Muscle of arm (tissue), 12 donors: ENCODE data around the gene SIRT6. TPM values are rescaled to one million over a fixed set of nuclear protein-coding genes. Genes with fewer than 3 reads are reported as not detected.
"Not testable (repeated sequence)": the region's sequence is repeated elsewhere in the genome, so short reads cannot be mapped to it uniquely, and the experiment has no call there.

ENCODE experiments used
- DNase-seq: peaks from one replicate; pipeline ENCODE4 v3.0.0-alpha.2; 2013
- polyA plus RNA-seq, 12 donors: library from polyadenylated mRNA; unstranded; fragments of 120-200 nt; gene quantifications; one replicate each; pipeline ENCODE4 v1.2.1, GENCODE V29; 2013; ENCODE audit not compliant: insufficient read length in 12 of 12

Gene SIRT6
- polyA plus RNA-seq, 12 donors = 7.1 to 22.9 (median 10.4) TPM; not detected in 1

DNA sequence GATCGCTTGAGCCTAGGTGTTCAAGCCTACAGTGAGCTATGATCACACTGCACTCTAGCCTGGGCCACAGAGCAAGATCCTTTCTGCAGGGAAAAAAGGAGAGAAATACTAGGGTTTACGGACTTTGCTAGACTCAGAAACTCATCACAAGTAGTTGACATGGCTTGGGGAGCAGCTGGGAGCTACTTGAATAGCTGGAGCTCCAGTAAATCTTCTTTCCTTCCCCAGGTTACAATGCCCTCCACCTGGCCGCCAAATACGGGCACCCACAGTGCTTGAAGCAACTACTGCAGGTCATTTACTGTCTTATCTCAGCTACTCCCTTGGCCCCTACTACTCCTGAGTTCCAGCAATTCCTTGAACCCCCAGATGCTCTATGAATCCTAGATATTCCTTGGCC is 19.4 kb upstream of the SIRT6 start:
- DNase-seq = no peak

DNA sequence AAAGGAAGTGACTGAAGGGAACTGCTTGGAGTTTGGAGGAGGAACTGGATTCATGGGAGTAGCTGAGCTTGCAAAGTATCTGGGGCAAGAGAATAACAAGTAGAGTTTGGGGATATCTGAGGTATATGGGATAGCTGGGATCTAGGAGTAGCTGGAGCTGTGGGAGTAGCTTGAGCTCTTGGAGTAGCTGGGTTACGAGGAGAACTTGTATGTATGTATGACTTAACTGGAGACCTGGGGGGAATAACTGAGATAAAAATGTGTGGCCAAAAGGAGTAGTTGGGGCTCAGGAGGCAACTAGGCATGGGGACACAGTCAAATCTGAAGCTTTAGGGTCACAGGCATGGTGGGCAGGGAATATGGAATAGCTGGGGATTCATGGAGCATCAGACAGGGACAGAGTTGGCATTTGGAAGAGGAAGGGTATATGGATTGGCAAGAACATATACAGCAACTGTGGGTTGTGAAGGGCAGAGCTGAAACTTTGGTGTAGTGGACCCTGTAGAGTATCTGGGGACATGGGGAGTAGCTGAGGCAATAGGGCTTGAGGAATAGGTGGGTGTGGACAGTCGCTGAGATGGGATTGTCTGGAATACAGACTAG is 18.7 kb upstream of the SIRT6 start:
- no peak for DNase-seq

- DNase-seq = no peak
Observed at GRCh38 chr19:4199699-4200293, 17.4 kb upstream of the SIRT6 start.

GRCh38 chr19:4198467-4199126 is 16.2 kb upstream of the SIRT6 start:
- DNase-seq = no peak

DNA sequence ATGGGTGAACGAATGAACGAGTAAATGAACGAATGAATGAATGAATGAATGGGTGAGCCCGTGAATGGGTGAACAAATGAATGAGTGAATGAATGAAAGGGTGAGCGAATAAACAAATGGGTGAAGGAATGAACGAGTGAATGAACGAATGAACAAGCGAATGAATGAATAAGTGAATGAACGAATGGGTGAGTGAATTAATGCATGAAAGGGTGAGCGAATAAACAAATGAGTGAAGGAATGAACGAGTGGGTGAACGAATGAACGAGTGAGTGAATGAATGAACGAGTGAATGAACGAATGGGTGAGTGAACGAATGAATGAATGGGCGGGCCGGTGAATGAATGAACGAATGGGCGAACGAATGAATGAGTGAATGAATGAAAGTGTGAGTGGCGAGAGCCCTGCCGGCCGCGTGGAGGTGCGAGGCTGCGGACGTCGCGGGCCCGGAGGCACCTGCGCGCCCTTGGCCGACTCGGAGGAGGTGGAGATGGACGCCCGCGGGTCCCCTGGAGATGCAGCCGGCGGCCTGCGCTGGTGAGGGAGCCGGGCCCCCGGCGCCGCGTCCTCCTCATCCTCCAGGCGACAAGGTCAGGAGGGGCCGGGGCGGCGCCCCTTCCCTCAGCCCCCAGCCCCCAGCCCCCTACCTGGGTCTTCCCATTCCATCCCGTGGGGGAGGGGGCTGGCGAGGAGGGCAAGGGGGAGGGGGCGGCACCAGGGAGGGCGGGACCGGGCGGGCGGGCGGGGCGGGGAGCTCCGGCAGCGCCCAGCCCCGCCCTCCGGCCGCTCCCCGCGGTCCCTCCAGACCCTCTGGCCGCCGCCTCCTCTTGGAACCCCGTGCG is 15.5 kb upstream of the SIRT6 start:
- no peak for DNase-seq

GRCh38 chr19:4197228-4197624 is 14.9 kb upstream of the SIRT6 start:
- DNase-seq = no peak

DNA sequence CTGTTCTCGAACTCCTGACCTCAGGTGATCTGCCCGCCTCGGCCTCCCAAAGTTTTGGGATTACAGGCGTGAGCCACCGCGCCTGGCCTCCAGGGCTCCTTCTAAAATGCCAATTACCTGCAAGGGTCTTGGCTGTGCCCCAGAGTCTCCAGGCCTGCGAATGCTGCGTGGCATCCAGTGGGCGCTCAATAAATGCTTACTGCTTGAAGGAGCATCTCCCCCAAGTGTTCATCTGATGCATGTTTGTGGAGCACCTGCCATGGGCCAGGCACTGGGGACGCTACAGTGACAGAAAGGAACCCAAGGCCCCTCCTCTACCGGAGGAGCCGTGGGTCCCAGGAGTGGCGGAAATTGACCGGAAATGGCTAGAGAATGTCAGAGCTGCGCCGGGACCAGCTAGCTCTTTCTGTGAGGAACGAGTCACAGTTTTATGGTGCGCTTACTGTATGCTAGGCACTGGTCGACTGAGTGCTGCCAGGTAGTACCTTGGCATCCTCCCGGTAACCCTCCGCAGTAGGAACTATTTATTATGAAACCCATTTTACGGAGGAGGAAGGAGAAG is 14.3 kb upstream of the SIRT6 start:
- DNase-seq = no peak

- DNase-seq = no peak
Observed at GRCh38 chr19:4196009-4196408, 13.6 kb upstream of the SIRT6 start.

DNA sequence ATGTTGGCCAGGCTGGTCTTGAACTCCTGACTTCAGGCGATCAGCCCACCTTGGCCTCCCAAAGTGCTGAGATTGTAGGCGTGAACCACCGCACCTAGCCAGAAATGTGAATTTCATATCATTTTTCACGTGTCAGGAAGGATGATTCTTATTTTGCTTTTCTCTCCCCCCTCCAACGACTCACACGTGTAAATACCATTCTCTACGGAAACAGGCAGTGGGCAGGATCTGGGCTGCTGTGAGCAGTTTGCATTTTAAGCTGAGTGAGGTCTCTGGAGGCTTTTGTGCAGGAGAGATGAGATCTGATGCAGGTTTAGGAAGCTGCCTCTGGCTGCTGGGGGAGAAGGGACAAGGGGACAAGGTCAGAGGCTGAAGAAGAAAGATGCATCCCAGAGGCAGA is 12.0 kb upstream of the SIRT6 start:
- no peak for DNase-seq

DNA sequence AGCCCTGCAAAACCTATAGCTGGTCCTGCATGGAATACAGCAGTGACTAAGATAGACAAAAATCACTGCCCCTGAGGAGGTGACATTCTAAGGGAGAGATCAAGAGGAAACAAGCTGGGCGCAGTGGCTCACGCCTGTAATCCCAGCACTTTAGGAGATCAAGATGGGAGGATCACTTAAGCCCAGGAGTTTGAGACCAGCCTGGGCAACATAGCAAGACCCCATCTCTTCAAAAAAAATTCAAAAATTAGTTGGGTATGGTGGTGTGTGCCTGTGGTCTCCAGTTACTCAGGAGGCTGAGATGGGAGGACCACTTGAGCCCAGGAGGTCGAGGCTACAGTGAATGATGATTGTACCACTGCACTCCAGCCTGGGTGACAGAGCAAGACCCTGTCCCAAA is 10.2 kb upstream of the SIRT6 start:
- DNase-seq = not testable (repeated sequence)

GRCh38 chr19:4189641-4190040 is 7.3 kb upstream of the SIRT6 start:
- DNase-seq = no peak

GRCh38 chr19:4187313-4188122 is 5.2 kb upstream of the SIRT6 start:
- no peak for DNase-seq

GRCh38 chr19:4186087-4186993 is 4.0 kb upstream of the SIRT6 start:
- peak; percentile 28 for DNase-seq

DNA sequence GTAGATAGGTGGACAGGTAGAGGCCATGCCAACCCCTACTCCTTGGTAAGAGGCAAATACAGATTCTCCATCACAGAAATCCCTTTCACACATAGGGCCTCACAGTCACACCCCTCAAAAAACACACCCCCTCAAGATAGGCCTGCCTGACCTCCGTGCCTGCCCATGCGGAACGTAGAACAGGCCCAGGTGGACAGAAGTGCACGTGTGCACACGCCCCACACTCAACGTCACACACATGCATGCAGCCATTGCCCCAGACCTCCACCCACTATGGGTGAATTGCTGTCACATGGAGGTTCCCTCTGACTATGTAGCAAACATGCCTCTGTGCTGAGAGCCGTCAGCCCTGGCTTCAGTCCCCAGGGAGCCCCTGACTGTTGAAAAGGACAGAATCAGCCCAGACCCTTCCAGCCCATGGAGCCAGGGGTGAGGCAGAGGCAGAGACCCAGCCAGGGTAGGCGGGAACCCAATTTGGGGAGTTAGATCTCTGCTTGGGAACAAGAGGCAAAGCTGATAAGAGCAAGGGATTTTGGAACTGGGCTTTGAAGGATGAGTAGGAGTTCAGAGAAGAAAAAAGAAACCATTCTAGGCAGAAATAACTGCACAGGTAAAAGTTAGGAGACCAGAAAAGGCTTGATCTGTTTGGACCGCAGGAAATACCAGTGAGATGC is 3.2 kb upstream of the SIRT6 start:
- DNase-seq = no peak

DNA sequence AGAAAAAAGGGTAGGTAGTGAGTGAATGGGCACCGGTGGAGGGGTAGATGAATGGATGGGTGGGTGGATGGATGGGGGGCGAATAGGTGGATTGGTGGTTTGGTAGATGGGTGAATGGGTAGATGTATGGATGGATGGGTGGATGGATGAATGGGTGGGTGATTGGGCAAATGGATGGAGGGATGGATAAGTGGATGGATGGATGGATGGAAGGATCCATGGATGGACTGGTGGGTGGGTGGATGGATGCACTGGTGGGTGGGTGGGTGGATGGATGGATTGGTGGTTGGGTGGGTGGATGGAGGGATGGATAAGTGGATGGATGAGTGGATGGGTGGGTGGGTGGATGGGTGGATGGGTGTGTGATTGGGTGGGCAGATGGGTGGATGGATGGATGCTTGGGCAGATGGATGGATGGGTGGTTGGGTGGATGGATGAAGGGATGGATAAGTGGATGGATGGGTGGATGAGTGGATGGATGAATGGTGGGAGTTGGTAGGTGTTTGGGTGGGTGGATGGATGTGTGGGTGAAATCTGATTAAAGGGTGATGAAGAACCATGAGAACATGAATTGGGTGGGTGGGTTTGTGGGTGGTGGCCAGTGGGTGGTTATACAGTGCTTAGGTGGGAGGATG is 2.5 kb upstream of the SIRT6 start:
- no peak for DNase-seq

GRCh38 chr19:4183967-4184717 is 1.8 kb upstream of the SIRT6 start:
- DNase-seq = no peak

DNA sequence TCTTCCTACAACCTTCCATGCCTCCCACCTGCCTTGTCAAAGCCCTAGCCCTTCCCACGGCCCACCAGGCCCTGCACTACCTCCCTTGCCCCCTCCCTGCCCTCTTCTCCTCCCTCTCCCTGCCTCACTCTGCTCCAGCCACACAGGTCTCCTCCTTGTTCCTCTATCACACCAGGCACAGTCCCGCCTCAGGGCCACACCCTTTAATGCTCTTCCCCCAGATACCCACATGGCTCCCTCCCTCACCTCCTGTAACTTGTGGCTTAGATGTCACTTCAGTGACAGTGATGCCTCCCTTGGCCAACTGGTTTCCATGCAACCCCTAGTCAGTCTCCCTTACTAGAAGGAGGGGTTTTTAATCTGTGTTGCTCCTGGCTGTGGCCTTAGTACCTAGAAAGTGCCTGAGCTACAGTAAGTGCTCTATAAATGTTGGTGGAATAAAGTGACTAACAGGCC is 1.3 kb downstream of the SIRT6 start:
- no peak for DNase-seq

DNA sequence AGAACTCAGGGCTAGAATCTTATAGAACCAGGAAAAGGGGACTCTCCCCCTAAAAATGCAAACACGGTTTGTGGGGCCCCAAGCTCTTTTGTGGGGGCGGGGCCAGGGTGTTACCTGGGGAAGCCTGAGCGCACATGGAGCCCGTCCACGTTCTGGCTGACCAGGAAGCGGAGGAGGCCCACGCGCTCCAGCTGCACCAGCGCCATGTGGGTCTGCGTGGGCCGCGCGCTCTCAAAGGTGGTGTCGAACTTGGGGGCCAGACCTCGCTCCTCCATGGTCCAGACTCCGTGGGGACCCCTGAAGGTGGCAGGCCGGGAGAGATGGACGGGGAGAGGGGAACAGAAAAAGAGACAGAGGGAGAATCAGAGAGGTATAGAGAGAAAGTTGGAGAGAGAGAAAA is 3.4 kb downstream of the SIRT6 start:
- no peak for DNase-seq
